ENCODE results near the gene COMMD9.
"Not testable (repeated sequence)": the region's sequence is repeated elsewhere in the genome, so short reads cannot be mapped to it uniquely, and the experiment has no call there.

COMMD9 gene

DNA sequence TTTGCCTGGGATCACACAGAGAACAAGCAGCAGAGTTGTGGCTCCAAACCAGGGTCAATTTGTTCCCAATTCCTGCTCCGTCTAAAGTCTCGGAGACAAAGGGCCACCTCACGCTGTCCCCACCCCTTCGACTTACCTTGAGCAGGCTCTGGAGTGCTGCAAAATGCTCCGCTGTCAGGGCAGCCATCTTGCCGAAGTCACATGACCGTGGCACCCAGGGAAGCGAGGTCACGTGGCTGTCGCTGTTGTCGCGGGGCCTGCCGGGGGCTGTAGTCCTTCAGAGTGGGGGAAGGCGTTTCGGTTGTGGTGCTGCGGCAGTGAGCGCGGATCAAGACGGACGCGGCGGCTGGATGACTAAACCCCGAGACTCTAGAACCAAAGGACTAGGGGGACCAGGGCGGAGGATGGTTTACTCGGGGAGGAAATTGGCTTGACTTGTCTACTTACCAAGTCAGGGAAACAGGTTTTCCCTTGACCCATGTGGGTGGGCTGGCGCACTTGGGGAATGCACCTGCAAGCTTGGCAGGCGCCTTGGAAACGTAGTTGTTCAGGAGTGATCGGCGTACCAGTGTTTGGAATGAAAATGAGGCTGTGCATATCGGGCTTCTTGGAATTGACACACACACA lies at the start of gene COMMD9:
Gene COMMD9 (minus strand): TSS at position 199 of the 627 bp plus-strand sequence. CDS start 12 bp downstream, at position 187.
- DNase-seq, result peak; percentile 91

DNA sequence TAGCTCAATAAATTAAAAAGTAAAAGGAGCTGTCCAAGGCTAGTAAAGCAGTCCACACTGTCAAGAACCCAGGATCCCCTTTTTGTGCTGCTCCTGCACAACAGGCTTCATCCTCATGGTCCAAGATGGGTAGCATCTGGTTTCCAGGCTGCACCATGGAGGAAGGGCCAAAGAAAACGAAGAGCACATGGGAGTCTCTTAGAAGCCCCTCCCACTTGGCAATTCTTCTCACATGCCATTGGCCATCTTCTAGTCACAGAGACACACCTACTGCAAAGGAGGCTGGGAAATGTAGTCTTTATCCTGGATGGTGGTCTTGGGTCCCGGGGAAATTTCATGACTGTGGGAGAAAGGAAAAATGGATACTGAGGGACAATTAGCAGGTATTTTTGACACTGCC lies 44.7 kb upstream of the COMMD9 start:
- no peak for DNase-seq

DNA sequence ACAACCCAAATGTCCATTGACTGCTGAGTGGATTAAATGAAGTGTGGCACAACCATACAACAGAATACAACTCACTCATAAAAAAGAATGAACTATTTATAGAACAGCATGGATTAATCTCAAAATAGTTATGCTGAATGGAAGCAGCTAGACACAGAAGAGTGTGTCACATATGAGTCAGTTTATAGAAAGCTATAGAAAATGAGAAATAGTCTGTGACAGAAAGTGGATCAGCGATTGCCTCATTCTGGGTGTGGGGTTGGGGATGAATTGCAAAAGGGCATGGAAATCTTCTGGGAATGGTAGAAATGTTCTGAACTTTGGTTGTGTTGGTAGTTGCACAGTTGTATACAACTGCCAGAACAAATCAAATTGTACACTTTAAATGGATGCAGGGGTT lies 44.2 kb upstream of the COMMD9 start:
- no peak for DNase-seq

DNA sequence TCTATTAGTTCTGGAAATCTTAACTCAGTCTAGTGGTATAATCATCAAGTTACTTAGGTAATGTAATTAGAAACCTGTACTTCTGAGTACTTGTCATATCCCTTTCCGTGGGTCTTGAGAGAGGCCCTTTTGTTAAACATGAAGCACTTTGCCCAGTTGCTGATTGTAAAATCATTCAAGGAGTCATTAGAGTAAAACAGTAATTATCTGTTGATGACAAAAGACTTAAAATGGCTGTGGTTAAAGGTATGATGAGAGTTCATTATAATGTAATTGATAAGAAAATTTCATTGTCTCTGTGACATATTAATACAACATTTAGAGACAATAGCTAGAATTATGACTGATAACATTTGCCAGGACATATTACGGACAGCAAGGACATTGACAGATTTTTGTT lies 41.2 kb upstream of the COMMD9 start:
- no peak for DNase-seq

DNA sequence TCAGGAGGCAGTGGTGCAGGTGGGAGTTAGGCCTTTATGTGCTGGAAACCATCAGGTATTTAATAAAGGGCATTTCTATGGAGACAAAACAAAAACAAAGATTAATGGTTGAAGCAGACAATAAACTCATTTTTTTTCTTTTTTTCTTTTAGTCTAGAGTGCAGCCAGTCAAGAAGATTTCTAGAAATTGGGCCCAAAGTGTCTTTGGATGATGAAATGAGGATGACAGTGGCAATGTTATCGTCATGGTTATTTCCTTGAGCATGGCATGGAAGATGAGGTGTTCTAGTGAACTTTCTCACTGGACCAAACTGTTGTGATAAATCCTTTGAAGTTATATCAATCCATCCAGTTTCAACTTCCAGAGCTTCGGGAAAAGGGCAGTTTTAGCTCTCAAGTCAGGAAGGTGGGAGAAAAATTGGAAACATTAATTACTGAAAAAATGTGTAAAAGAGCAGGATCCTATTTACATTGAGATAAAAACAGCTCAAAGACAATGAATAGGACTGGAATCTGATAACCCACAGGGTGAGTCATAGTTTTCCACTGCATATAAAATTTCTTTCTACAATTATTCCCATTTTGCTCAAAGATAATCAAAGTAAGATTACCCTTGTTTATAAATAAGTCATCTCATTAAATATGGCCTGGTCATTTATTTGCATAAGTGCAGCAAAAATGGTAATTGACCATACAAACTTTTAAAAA lies 39.9 kb upstream of the COMMD9 start:
- peak; percentile 35 for DNase-seq

DNA sequence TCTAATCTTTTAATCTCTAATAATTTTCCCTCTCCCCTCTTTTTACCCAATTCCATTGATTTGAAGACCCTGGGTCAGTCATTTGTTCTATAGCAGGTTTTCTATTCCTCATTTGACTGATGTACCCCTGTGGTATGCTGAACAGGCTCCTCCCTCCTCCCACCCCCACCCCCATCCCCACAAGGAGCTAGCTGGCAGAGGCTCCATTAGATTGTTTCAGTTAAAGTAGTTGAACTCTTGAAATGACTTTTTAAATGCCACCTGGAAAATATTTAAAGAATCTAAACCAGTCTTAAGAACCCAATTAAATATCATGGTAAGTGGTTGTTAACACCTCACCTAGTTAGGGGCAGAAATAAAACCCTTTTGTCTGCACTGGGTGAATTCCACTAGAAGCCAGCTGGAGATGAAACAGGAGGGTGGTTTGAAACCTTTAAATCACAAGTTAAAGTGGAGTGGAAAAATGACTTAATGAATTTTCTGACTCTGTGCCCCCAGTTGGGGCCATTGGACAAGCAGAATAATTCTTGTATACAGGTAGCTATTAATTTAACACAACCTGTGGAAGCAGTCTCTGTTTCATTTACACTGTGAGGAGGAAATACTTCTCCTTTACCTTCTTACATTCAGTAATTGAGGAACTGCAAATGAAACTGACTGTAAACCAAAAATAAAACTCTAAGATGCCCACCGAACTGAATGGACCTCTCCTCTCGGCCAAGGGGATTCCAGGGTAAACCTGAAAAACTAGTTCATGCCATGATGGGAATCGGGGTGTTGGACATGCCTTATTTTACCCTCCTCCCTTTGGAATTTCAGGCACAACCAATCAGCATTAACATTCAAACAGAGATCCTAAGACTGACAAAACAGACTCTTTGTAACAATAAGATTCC lies 37.5 kb upstream of the COMMD9 start:
- DNase-seq, result no peak

DNA sequence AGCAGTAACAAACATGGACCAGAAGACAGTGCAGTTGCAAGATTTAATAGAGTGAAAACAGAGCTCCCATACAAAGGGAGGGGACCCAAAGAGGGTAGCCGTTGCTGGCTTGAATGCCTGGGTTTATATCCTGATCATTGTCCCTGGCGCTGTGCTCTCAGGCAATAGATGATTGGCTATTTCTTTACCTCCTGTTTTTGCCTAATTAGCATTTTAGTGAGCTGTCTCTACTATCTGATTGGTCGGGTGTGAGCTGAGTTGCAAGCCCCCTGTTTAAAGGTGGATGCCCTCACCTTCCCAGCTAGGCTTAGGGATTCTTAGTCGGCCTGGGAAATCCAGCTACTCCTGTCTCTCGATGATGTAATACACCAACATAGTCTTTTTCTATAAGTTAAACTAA lies 36.2 kb upstream of the COMMD9 start:
- DNase-seq, result not testable (repeated sequence)

DNA sequence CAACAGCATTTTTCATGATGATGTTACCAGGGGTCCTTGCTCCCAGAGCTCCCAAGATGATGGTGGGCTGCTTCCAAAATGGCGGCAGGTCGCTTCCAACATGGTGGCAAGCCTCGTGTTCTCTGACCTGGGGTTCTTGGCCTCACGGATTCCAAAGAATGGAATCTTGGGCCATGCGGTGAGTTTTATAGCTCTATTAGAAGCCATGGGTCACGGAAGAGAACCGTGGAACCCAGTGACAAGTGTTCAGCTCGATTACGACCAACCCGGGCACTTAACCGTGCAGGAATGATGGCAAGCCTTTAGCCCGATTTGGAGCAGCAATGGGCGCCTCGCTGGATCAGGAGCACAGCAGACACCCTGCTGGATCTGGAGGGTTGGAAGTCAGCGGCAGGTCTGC lies 35.7 kb upstream of the COMMD9 start:
- not testable (repeated sequence) for DNase-seq

DNA sequence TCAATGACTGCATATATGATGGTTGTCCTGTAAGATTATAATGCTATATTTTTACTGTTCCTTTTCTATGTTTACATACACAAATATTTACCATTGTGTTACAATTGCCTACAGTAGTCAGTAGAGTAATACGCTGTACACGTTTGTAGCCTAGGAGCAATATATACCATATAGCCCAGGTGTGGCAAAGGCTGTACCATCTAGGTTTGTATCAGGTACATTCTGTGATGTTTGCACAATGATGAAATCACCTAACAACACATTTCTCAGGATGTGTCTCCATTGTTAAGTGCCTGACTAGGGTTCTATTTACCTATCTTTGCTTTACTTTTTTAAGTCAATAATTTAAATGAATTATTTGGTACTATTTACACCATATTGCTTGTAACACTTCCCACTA lies 28.8 kb upstream of the COMMD9 start:
- DNase-seq, result no peak

DNA sequence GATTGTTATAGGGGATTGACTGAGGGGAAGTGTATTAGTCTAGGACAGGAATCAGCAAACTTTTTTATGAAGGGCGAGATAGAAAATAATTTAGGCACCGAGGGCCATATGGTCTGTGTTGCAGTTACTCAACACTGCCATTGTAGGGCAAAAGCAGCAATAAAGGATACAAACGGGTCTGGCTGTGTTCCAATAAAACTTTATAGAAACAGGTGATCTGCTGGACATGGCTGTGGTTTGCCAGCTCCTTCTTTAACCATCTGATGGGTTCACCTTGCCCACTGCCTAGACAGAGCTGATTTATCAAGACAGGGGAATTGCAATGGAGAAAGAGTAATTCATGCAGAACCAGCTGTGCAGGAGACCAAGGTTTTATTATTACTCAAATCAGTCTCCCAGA lies 26.8 kb upstream of the COMMD9 start:
- no peak for DNase-seq

DNA sequence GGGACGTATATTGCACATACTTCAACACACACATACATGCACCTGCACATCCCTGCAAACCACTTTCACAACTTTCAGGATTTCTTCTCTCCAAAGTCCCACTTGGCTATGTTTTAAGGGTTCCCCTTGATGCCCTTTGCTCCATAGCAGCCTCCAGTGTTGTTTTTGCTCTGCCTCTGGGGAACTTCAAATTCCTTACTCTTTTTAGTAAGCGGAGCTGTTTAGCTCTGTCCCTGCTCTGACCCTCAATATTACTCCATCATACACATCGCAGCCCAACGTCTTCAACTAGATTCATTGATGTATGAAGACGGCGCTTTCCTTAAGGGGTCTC lies 25.2 kb upstream of the COMMD9 start:
- DNase-seq, result no peak

DNA sequence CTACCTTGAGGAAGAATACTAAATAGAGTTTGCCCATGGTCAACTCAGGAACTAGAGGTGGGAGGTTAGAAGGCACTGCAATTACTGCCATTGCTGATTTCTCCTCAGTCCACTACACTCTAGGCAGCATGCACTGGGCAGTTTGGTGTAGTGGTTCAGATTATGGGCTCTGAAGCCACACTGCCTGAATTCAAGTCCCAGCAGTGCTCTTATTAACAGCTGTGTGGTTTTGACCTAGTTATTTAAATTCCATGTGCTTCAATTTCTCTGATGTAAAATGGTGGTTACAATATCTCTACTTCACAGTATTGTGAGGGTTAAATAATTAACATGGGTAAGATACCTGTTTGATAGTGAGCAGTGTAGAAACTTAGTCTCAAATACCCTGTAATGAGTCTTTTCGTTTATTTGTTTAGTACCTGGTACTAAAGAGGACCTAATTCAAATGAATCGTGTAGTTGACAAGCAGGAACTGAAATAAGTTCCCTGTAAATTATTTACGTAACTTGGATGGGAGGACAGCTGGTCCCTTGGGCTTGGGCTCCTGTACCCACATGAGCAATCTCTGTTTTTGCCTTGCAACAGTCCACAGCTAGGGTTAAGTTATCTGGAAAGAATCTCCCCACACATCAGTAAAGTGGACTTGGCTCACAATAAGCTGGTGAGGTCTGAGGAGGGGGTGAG lies 24.7 kb upstream of the COMMD9 start:
- no peak for DNase-seq

DNA sequence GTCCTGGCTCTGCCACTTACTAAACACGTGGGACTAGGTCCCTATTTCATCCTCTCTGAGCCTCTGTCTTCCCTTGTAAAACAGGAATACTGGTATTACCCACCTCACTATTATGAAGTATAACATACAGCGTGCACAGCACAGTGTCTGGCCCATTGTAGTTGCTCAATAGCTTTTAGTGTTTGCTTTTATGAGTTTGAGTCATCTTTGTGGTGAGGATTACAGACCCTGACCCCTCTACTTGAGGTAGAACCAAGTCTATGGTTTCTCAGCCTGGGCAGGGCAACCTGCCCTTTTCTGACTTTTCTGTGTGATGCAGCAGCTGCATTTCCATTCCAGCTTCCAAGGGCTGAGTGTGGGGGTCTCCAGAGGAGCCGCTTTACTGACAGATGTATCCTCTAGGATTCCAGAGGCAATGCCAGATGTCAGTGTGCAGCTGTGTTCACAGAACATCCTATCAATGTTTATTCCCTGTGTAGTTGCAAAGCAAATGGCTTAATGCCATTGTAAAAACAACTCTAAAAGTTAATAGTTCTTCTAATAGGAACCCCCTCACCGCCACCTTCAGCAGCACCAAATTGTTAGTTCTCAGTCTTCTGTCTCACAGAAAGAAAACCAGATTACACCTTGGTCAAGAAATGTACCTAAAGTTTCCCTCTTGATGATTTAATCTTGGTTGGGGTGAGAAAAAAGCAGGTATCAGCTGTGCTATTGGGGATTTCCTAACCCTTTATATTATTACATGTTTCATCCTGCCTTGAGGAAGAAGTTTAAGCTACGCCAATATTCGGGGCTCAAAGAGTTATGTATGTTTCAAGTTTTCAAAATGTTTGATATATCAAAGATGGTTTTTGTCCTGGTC lies 23.6 kb upstream of the COMMD9 start:
- DNase-seq, result no peak

DNA sequence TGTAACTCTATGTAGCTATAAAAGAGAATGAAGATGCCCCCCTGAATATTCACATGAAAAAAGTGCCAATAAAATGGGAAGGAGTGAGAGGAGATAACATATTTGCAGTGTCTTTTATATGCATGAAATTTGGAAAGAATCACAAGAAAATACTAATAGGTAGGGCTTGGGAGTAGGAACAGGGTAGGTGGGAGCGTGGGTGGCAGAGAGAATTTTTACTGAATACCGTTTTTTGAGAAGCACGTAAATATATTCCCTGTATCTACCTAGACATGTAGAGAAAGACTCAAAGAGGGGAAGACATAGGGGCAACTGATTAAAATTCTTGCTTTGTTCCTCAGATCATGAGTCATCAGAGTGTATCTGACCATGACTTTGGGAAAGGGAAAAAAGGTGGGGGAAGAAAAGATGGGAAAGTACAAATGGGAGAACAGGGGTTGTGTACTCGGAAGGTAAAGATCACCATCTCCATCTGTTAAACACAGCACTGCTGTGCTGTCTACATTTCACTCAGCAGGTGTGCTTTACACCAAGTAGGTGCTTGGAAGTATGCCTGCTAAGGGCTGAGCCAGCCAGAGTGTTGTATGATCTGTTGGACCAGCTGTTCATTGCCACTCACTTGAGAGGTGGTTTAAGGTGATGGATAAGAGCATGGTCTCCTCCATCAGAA lies 22.8 kb upstream of the COMMD9 start:
- DNase-seq, result peak; percentile 15

DNA sequence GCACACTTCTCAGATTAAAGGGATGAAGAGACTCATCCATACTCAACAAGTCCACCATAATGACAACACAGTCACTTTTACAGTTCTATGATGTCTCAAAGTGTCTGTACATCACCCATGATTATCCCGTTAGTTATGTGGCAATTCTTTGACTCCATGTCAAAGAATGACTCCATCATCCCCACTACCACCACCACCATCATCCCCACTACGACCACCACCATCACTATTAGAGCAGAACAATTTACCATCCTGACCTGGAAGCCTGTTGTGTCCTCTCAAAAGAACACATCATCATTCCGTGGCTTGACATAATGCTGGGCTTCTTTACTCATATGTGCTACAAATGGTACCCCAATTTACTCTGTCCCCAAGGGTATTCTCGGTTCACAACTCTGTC lies 20.6 kb upstream of the COMMD9 start:
- DNase-seq, result no peak

DNA sequence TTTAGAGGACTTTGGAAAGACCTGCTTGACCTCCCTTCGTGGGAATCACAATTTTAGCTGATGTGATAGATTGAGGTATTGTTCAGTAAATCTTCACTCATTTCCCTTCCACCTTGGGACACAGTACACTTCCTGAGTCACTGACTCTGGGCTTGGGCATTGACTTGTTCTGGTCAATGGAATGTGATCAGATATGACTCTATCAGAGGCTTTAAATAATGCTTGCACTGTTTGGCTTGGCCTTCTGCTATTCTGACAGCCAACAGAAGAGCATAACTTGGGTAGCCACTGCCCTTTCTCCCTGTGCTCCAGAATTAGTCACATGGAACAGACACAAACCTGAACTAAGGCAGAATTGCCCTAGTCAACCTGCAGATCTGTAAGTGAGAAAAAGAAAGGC lies 19.4 kb upstream of the COMMD9 start:
- DNase-seq, result no peak

DNA sequence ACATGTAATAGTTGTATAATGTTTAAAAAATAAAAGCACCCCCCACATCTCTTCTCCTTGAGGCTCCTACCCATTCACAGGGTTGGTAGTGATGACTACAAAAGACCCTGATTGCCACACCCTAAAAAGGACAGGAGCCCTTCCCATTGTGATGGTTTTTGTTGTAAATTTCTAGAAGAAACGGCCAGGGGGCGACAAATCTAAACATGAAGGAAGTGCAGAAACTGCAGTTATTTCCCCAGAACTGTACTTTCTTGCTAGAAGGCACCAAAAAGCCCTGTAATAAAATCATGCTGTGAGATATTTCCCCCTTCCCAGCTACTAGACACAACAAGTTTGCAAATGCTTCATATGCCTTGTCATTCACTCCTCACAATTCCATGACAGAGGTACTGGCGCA lies 17.7 kb upstream of the COMMD9 start:
- no peak for DNase-seq

DNA sequence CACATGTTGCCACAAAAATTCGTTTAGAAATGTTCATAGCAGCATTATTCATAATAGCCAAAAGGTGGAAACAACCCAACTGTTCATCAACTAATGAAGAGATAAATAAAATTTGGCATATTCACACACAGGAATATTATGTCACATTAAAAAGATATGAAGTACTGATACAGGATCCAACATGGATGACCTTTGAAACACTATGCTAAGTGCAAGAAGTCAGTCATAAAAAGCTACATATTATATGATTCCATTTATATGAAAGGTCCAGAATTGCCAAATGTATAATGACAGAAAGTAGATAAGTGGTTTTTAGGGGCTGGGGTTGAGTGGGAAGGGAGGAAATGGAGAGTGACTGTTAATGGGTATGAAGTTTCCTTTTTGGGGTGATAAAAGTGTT lies 15.8 kb upstream of the COMMD9 start:
- DNase-seq, result no peak

DNA sequence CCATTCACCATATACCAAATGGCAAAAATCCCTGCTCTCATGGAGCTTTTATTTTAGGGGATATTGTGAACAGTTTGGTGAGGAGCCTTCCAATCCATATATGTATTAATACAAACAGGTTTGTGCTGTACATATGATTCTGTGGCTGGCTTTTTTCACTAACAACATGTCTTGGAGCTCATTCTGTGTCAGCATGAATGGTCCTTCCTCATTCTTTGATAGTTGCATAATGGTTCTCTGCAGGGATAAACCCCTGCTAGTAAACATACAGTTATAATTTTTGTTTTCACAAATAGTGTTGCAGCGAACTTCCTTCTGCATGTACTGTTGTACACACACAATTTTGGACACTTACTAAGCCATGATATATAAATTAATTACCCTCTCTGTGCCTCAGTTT lies 15.1 kb upstream of the COMMD9 start:
- no peak for DNase-seq

DNA sequence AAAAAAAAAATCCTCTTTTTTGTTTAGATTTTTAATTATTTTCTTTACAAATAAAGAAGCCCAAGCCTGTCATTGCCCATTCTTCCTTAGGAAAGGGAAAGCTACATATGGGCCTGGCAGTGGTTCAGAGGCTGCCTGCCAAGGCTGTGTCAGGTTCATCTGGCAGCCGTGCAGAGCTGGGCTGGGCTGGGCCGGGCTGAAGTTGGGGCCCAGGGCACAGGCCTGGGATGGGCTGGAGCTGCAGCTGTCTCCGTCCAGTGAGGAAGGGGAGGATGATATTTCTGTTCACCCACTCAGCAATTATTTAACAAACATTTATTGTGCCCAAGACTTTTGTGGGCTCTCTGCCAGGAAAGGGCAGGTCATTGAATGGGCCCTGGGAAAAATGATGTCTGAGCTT lies 11.4 kb upstream of the COMMD9 start:
- peak; percentile 60 for DNase-seq

DNA sequence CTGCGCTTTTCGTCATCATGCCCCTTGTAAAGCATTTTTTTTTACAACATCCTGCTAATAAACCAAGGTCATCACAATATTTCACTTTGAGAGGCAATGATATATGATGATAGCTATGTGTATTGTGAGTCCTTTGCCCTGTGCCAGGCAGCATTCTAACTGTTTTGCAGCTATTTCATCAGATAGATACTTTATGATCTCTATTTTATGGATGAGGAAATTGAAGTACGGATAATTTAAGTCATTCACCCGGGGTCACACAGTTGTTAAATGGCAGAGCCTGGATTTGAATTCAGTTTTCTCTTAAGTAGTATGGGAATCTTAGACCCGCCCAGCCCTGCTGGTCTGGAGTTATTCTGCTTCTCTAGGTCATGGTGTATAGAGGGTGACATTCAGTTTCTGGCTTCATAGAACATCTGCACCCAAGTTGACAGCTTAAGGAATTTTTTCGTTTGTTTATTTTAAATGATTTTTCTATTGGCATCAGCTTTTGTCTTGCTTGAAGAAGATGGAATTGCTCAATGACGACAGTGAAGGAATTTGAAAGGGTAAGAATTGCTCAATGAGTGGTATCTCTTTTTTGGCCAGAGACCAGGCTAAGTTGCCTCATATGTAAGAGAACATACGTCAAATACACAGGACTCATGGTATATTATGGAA lies 7.8 kb upstream of the COMMD9 start:
- peak; percentile 48 for DNase-seq

Data from NCI-H226 (cell line).